ENCODE measurements around the gene ATXN7L1. TPM values are rescaled to one million over a fixed set of nuclear protein-coding genes. Genes with fewer than 3 reads are reported as not detected.

Gene ATXN7L1
- total RNA-seq, 2 experiments from 2014 or later: 3.7 to 4.4 TPM

DNA sequence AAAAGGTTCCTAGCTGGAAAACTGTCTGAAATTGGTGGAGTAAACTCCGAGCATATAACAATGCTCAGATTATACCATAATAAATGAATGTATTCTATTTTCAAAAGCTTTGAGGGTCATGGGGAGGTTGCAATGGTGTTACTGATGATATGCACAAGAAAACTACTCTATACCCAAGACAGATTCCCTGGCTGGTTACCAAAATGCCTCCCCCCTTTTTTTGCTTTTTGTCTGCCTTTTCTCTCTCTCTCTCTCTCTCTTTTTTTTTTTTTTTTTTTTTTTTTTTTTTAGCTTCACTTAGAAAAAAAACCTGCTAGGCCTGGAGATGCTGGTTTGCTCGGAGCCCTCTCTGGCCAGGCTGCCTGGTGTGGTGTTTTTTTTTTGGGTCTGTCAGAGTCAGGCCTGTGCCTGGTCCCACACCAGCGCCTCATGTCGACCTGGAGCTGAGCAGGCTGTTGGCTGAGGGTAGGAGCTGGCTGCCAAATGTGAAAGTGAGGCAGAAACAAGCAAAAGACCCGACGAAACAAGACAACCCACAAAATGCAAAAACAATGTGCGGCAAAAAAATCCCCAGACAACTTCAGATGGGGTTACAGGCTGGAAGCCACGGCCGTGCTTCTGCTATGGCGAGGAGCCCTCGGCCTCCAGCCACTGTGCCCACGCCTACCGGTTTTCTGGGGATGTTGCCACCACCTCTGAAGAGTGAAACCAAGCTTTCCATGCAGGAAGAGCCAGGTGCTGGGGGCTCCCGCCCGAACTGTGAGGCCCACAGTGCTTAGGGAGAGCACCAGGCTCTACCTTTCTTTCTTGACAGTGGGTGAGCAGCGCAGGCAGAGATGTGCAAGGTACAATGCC is 235.2 kb downstream of the ATXN7L1 start:
- Mint-ChIP-seq H3K9me3 (no peaks in the 10 kb centered on the region), H3K36me3 (peaks cover 1% of the 10 kb centered on the region), H3K27me3 (no peaks in the 10 kb centered on the region), H3K4me3 (no peak overlapping the region), H3K27ac (no peak overlapping the region), H3K4me1 (peaks cover 2% of the 10 kb centered on the region)
- no peak for DNase-seq

DNA sequence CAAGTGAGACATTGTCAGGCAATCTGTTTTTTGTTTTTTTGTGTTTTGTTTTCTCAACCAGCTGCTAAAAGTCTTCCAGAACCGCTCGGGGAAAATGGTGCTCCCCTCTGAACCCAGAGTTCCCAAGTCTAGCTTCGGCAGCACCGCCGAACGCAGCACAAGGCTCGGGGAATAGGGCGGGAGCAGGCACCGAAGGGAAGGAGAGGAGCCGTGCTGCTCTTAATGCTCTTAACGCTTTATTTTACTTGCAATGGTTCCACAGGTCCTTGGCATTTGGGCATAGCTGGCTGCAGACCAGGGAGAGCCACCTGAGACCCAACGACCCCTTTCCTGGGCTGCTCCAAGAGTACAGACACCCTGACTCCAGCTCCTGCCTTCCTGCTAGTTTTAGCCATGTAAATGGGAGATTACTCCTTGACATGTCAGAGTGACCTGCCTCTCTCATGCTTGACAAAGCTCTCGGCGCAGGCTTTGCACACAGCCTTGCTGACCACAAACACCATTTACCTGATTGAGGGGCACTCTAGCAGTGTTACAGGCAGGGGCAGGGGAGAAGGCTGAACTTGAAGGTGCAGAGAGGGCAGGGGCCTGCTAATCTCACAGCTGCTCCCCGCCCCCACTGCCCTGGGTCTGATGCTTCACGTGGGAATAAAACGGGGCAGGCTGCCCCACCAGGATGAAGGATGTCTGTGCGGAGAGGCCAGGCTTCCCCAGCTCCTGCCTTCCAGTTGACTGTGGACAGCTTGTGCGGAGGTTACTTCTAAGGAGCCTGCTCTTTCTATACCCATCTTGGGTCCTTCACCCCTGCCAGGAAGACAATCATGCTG is 236.5 kb downstream of the ATXN7L1 start:
- Mint-ChIP-seq H3K27ac (no peak overlapping the region), H3K9me3 (no peaks in the 10 kb centered on the region), H3K4me3 (no peak overlapping the region), H3K27me3 (no peaks in the 10 kb centered on the region), H3K36me3 (peaks cover under 1% of the 10 kb centered on the region), H3K4me1 (peaks cover 2% of the 10 kb centered on the region)
- DNase-seq: no peak

DNA sequence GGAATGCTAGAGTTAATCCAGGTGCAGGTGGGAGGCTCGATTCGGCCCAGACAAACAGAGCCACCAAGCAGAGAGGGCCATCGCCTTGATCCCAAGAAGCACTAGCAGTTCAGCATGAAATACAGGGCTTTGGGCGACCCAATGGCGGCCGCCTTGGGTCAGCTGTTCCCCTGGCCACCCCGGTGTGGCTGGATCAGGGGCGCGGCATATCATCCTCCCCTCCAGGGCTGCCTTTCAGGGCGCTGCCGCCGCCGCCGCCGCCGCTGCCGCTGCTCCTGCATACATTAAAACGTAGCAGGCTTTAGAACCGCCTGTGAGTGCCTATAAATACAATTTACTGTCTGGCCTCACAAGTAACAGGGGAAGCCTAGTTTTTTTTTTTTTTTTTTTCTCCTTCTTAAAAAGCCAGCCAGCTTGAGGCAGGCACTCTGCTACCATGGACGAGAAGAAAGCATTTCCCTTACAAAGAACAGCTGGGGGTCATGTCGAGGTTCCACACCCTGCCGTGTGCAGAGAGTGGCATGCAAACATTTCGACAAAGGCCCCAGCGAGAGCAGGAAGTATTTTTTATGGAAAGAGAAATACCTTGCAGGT is 237.4 kb downstream of the ATXN7L1 start:
- no peak for DNase-seq
- no peaks in the 10 kb centered on the region for H3K36me3 Mint-ChIP-seq
- no peaks in the 10 kb centered on the region for H3K27me3 Mint-ChIP-seq
- peaks cover 2% of the 10 kb centered on the region for H3K4me1 Mint-ChIP-seq
- H3K27ac Mint-ChIP-seq: no peak overlapping the region
- H3K9me3 Mint-ChIP-seq: no peaks in the 10 kb centered on the region
- H3K4me3 Mint-ChIP-seq: no peak overlapping the region

DNA sequence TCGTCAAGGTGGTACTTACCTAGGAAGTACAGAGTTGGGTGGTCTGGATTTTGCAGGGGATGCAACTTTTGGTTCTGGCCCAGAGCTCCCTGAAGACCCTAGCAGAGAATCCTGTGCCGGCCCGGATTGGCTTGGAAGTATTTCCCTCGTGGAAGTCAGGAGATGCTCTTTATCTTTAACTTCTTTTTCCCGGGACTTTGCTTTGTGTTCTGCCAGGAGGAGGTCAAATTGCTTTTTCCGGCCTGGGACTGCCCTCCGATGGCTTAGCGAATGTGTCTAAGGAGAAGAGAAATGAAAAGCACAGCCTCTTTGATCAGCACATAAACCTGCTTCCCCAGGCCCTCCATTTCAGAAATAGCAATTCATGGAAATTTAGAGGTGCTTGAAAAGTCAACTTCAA is 238.1 kb downstream of the ATXN7L1 start:
- DNase-seq: no peak
- H3K36me3 Mint-ChIP-seq: no peaks in the 10 kb centered on the region
- H3K9me3 Mint-ChIP-seq: no peaks in the 10 kb centered on the region
- no peak overlapping the region for H3K27ac Mint-ChIP-seq
- H3K4me1 Mint-ChIP-seq: peaks cover 2% of the 10 kb centered on the region
- H3K27me3 Mint-ChIP-seq: no peaks in the 10 kb centered on the region
- H3K4me3 Mint-ChIP-seq: no peak overlapping the region

DNA sequence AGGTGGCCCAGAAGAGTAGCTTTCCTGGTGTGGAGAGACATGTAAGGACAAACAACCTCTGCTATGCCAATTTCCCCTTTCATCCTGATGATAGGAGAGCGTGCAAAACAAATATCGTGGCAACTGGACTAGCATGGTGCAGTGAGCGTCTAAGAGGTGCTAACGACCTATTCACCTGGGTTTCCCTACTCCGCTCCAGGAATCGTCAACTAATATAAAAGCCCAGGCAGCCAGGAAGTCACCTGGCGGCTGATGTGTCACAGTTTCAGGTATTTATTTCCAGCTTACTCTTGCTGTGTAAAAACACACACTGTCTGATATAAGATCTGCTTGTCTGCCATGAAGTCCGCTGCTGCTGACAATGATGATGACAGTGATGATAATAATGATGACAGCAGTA is 238.6 kb downstream of the ATXN7L1 start:
- no peak for DNase-seq
- H3K27ac Mint-ChIP-seq: no peak overlapping the region
- no peaks in the 10 kb centered on the region for H3K27me3 Mint-ChIP-seq
- no peak overlapping the region for H3K4me3 Mint-ChIP-seq
- H3K36me3 Mint-ChIP-seq: no peaks in the 10 kb centered on the region
- H3K9me3 Mint-ChIP-seq: no peaks in the 10 kb centered on the region
- peaks cover 1% of the 10 kb centered on the region for H3K4me1 Mint-ChIP-seq

DNA sequence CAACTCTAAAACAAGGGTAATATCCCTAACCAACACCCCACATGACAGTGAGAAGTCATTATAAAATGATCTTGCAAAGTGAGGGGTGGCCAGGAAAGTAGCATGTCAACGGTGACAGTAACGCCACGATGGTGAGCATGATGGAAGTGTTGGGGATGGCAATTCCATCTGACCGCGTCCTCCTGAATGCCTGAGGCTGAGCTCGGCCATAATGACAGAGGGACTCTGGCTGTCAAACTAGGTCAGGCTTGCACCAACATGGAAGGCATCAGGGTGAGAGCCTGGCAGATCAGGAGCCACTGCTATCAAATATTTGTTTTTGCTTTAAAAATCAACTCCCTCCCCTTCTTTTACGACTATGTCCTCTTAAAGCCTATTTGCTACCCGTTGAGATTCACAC is 239.4 kb downstream of the ATXN7L1 start:
- Mint-ChIP-seq H3K4me1 (no peaks in the 10 kb centered on the region), H3K27ac (no peak overlapping the region), H3K9me3 (no peaks in the 10 kb centered on the region), H3K4me3 (no peak overlapping the region), H3K36me3 (no peaks in the 10 kb centered on the region), H3K27me3 (no peaks in the 10 kb centered on the region)
- no peak for DNase-seq

DNA sequence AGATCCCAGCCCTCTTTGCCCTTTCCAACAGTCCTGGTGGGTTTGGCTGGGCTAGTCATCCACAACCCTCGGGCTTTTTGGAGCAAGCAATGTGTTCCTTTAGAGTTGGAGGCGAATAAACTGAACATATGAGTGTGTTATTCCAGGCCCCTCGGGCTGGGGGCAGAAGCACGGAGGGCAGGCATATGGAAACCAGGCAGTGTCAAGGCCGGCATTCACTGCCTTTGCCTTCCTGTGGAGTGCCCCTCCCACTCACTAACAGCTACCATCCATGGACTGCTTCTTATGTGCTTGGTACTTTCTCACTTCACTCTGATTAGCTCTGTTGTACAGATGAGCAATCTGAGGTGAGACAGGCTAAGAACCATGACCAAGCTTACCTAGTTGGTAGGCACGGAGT is 241.2 kb downstream of the ATXN7L1 start:
- no peak overlapping the region for H3K27ac Mint-ChIP-seq
- no peaks in the 10 kb centered on the region for H3K4me1 Mint-ChIP-seq
- no peaks in the 10 kb centered on the region for H3K9me3 Mint-ChIP-seq
- H3K36me3 Mint-ChIP-seq: no peaks in the 10 kb centered on the region
- no peak overlapping the region for H3K4me3 Mint-ChIP-seq
- DNase-seq: no peak
- no peaks in the 10 kb centered on the region for H3K27me3 Mint-ChIP-seq

DNA sequence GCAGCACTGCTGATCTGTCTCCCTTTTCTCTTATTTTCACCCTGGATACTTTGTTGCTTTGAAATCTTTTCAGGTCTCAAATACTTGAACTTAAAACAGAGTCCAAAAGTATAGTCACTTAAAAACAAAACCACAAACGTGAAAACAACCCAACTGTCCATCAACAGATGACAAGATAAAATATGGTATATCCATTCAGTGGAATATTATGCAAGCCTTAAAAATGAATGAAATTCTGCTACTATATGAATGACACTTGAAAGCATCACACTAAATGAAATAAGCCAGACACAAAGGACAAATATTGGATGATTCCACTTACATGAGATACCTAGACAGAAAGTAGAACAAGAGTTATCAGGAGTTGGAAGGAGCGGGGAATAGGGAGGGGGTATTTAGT is 250.4 kb downstream of the ATXN7L1 start:
- H3K4me3 Mint-ChIP-seq: no peak overlapping the region
- H3K27ac Mint-ChIP-seq: no peak overlapping the region
- peaks cover 18% of the 10 kb centered on the region for H3K36me3 Mint-ChIP-seq

DNA sequence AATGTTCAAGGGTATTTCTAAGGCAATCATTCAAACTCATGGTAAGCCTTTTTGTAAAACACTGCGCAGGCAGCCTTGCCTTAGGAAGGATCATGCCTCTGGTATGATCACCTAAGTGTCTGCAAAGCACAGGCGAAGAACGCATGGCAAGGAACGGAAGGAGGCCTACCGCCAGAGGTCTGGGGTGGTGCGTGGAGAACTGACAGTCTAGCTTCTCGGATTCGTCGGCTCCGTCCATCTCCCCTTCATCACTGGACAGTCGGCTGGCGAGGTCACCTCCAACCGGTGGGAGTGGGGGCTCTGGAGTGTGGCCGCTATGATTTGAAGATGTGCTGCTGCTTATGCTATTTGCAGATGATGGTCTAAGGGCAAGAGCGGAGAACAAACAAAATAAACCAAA is 252.5 kb downstream of the ATXN7L1 start:
- Mint-ChIP-seq H3K9me3 (peaks cover 7% of the 10 kb centered on the region), H3K36me3 (peaks cover 16% of the 10 kb centered on the region), H3K27me3 (no peaks in the 10 kb centered on the region), H3K27ac (no peak overlapping the region), H3K4me3 (no peak overlapping the region), H3K4me1 (no peaks in the 10 kb centered on the region)
- no peak for DNase-seq

More for the DNA sequence above, 250.4 kb downstream of the ATXN7L1 start:
- H3K9me3 Mint-ChIP-seq: peaks cover 7% of the 10 kb centered on the region
- DNase-seq: no peak
- H3K4me1 Mint-ChIP-seq: no peaks in the 10 kb centered on the region
- no peaks in the 10 kb centered on the region for H3K27me3 Mint-ChIP-seq

DNA sequence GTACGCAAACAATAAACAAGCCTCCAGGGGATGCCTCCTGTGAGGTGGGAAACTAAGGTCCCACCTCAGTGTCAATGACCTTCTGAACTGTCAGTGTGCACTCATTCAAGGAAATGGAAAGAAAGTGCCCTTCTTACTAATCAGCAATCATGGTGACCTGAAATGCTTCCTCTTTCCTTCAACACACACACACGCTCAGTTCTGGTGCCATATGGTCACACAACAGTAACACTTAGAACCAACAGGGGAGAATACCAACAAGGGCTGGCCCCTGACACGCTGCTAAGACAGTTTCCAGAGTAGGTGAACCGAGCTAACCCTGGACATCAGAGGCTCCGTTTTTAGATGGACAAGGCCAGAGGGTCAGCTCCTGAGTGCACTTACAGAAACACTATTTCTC is 253.0 kb downstream of the ATXN7L1 start:
- DNase-seq: no peak
- H3K27me3 Mint-ChIP-seq: no peaks in the 10 kb centered on the region
- H3K36me3 Mint-ChIP-seq: peaks cover 16% of the 10 kb centered on the region
- no peak overlapping the region for H3K27ac Mint-ChIP-seq
- H3K4me3 Mint-ChIP-seq: no peak overlapping the region
- peaks cover 7% of the 10 kb centered on the region for H3K9me3 Mint-ChIP-seq
- H3K4me1 Mint-ChIP-seq: no peaks in the 10 kb centered on the region

DNA sequence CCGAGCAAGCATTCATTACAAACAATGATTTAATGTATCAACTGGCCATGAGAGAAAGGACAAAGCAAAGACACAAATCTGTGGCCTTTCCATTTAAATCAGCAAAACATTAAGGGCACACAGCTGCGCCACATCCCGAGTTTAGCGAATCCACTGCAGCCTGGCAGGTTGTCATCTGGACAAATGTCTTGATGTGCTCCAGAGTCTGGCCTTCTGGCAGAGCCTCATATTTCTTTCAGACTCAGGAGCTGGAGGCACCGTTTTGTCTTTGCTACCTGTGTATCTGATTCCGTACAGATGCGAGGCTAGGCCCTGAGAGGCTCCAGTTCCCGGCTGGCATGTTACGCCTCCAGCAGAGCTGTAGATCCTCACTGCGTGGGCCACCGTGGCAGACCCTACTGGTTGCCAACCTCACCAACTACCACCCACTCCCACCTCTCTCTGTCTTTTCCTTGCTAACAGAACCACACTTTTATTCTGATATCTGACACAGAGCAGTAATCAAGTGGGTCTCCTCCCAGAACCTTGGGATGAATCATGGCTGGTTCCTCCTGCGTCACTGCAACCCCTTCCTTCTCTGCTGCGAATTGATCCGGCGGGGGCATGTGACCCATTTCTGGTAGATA is 254.2 kb downstream of the ATXN7L1 start:
- Mint-ChIP-seq H3K36me3 (peaks cover 14% of the 10 kb centered on the region), H3K27ac (no peak overlapping the region), H3K9me3 (peaks cover 7% of the 10 kb centered on the region), H3K27me3 (no peaks in the 10 kb centered on the region), H3K4me1 (no peaks in the 10 kb centered on the region), H3K4me3 (no peak overlapping the region)
- DNase-seq: no peak

DNA sequence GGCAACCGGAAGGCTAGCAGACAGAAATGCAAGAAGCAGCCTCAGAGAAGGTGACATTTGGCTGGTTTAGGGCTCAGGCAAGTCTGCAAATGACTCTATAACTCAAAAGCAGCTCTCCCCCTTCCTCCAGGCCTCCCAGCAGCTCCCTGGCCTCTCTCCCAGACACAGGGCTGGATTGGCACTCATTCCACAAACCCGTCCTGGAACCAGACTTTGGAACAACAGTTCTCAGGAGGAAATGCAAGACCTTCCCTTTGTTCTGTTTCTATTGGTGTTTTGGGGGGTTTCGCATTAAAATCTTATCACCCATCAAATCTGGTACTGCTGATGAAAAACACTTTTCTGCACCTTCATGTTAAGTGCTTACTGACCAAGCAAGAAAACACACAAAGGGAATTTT is 254.8 kb downstream of the ATXN7L1 start:
- Mint-ChIP-seq H3K36me3 (peaks cover 11% of the 10 kb centered on the region), H3K27me3 (no peaks in the 10 kb centered on the region)

DNA sequence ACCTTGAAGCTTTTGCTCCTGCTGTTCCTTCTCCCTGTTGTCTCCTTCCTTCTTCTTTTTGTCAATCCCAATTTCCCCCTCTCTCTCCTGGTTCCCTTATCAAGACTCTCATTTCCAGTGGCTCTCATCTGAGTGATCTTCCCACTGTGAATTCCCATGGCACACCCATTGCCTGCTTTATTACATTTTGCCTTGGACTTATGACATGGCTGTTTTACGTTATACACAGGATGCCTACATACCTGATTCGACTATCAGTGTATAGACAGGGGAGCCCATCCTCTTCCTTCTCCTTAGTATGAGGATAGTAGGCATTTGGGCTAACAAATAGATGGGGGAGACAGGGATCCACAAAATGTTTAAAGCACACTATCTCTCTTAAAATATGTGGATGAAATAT is 255.2 kb downstream of the ATXN7L1 start:
- H3K27me3 Mint-ChIP-seq: no peaks in the 10 kb centered on the region
- DNase-seq: no peak
- no peaks in the 10 kb centered on the region for H3K4me1 Mint-ChIP-seq
- H3K27ac Mint-ChIP-seq: no peak overlapping the region
- peaks cover 4% of the 10 kb centered on the region for H3K9me3 Mint-ChIP-seq
- H3K4me3 Mint-ChIP-seq: no peak overlapping the region
- peaks cover 8% of the 10 kb centered on the region for H3K36me3 Mint-ChIP-seq

More for the DNA sequence above, 254.8 kb downstream of the ATXN7L1 start:
- H3K4me3 Mint-ChIP-seq: no peak overlapping the region
- H3K9me3 Mint-ChIP-seq: peaks cover 6% of the 10 kb centered on the region
- no peak for DNase-seq
- H3K4me1 Mint-ChIP-seq: no peaks in the 10 kb centered on the region
- no peak overlapping the region for H3K27ac Mint-ChIP-seq

DNA sequence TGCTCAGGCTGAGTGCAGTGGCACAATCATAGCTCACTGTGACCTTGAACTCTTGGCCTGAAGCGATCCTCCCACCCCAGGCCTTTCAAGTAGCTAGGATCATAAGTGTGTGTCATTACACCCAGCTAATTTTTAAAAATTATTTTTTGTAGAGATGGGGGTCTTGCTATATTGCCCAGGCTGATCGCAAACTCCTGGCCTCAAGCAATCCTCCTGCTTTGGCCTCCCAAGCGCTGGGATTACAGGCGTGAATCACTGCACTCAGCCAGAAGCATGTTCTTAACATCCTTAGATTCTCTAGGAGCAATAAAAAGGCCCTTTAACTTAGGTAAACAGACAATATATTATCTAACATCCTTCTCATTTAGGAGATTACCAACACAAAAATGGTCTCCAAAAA is 256.8 kb downstream of the ATXN7L1 start:
- H3K27ac Mint-ChIP-seq: no peak overlapping the region
- no peak overlapping the region for H3K4me3 Mint-ChIP-seq
- H3K27me3 Mint-ChIP-seq: no peaks in the 10 kb centered on the region
- no peaks in the 10 kb centered on the region for H3K9me3 Mint-ChIP-seq
- no peaks in the 10 kb centered on the region for H3K4me1 Mint-ChIP-seq
- no peak for DNase-seq
- H3K36me3 Mint-ChIP-seq: no peaks in the 10 kb centered on the region

DNA sequence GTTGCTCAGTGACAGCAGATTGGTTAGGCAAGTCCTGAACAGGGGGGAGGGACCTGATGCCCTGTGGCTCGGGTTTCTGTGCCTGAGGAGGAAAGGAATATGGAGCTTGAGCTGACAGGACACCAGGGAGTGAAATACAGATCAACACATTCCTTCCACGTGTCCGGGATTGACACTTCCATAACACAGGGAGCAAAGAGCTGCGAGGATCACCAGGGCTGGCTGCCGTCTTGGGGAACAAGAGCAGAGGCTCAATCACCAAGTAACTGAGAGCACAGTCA is 258.4 kb downstream of the ATXN7L1 start:
- no peak for DNase-seq
- H3K36me3 Mint-ChIP-seq: peaks cover 2% of the 10 kb centered on the region
- no peaks in the 10 kb centered on the region for H3K9me3 Mint-ChIP-seq
- no peaks in the 10 kb centered on the region for H3K4me1 Mint-ChIP-seq
- H3K4me3 Mint-ChIP-seq: no peak overlapping the region
- H3K27me3 Mint-ChIP-seq: no peaks in the 10 kb centered on the region
- no peak overlapping the region for H3K27ac Mint-ChIP-seq
